Heart left ventricle (tissue), 13 donors: ENCODE results near the gene SLC26A8.
"Not testable (repeated sequence)": the region's sequence is repeated elsewhere in the genome, so short reads cannot be mapped to it uniquely, and the experiment has no call there.

Source experiments
- POLR2A ChIP-seq, 2 donors: fragments of 450-650 bp; IDR thresholded peaks; one replicate each; pipeline ENCODE4 v1.6.1; 2017; ENCODE audit warnings: antibody characterized with exemption in 2 of 2, mild to moderate bottlenecking in 2 of 2, moderate library complexity in 2 of 2
- TF ChIP-seq, protein P1 (sequence below), 12 donors: fragments of 200-600 bp; sonication (generic) in 4 of 12; IDR thresholded peaks; one replicate each; pipeline versions ENCODE4 v1.5.0 to v1.8.0; 2018 to 2022; ENCODE audit warnings: antibody characterized with exemption in 12 of 12, mild to moderate bottlenecking in 5 of 12
- donor health status: ischemic (EF 13 %, LVEDD 7.1; RV severe dilation, severe dysfunction).
- donor health status: DM: no; HTN: yes; CAD: no.
- donor health status: DM: no; HTN: no; CAD: no.
- donor health status: ischemic (EF 25% LVEDD 6.9; RV normal size, moderate dysfunction).
- donor health status: ischemic (EF 25% LVEDD 5.7; RV mildly dilated, moderate dysfunction).
- donor health status: ischemic (EF 35%, LVEDD 5.7; RV mildly dilated, moderate dysfunction).
- donor health status: nonischemic (EF 11% LVEDD 7.7; RV severe dilation, severe dysfunction).
- donor health status: DM: yes; HTN: yes; CAD: no.
- donor health status: PGD.
- donor health status: ischemic (EF 29% LVEDD 5.4; RV normal size, mild dysfunction).
- donor health status: nonischemic (EF 23%, LVEDD 6.1; RV moderate dilation, normal function).

DNA sequence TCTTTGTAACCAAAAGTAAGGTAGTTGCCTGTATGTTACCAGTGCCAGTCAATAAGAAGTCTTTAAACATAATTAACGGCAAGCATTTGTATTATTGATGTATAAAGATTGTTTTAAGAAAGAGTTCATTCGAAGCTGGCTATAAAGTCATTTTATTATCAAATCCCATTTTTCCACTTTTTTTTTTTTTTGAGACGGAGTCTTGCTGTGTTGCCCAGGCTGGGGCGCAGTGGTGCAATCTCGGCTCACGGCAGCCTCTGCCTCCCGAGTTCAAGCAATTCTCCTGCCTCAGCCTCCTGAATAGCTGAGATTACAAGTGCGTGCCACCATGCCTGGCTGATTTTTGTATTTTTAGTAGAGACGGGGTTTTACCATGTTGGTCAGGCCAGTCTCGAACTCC, 8.7 kb upstream of the SLC26A8 start:
- TF ChIP-seq, protein P1, sequence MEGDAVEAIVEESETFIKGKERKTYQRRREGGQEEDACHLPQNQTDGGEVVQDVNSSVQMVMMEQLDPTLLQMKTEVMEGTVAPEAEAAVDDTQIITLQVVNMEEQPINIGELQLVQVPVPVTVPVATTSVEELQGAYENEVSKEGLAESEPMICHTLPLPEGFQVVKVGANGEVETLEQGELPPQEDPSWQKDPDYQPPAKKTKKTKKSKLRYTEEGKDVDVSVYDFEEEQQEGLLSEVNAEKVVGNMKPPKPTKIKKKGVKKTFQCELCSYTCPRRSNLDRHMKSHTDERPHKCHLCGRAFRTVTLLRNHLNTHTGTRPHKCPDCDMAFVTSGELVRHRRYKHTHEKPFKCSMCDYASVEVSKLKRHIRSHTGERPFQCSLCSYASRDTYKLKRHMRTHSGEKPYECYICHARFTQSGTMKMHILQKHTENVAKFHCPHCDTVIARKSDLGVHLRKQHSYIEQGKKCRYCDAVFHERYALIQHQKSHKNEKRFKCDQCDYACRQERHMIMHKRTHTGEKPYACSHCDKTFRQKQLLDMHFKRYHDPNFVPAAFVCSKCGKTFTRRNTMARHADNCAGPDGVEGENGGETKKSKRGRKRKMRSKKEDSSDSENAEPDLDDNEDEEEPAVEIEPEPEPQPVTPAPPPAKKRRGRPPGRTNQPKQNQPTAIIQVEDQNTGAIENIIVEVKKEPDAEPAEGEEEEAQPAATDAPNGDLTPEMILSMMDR (IDR thresholded peaks at IDR 0.05), result not testable (repeated sequence)
- not testable (repeated sequence) for TF ChIP-seq POLR2A (IDR thresholded peaks at IDR 0.05)
